NCI-H1092 treated with DMSO at 0.1 percent for 48 hours (cell line): Measurements from ENCODE around the gene LRIG1.

ENCODE experiments used
- DNase-seq: peaks from one replicate; lab custom pipeline; 2025; lab: John Stamatoyannopoulos, UW

The LRIG1 gene

DNA sequence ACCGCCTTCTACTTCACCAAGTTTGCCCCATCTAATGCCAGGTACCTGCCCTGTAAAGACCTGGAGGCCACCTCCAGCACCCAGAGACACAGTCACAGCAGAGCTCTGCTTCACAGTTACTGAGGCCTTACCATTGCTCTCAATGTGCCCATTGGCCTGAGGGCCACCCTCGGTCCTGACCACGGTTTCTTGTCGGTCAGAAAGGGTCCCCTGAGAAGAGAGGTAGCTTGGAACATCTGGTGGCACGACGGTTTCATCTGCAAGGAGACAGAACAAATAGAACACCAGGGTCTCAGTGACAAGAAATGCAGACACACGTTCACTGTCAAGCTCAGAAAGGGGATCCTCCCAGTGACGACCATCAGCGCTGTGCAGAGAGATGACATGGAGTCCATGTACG, 118.7 kb downstream of the LRIG1 start:
- no peak for DNase-seq

DNA sequence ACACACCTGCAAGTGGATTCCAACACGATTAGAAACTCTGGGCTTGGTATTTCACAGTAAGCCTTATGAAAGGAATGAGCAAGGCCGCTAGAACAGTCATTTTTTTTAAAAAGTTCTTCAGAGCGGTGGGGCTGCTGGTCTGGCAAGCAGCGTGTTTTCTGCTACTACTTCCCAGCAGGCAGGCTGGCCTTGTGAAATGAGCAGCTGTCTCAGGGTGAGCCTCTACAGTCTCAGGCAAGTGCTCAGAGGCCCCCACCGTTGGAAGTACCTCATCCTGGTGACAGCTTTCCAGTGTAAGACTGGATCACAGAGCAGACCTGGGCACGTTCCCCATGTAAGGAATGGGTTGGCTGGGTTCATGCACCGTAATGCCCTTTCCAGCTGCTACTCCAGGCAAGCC, 119.2 kb downstream of the LRIG1 start:
- DNase-seq: no peak

DNA sequence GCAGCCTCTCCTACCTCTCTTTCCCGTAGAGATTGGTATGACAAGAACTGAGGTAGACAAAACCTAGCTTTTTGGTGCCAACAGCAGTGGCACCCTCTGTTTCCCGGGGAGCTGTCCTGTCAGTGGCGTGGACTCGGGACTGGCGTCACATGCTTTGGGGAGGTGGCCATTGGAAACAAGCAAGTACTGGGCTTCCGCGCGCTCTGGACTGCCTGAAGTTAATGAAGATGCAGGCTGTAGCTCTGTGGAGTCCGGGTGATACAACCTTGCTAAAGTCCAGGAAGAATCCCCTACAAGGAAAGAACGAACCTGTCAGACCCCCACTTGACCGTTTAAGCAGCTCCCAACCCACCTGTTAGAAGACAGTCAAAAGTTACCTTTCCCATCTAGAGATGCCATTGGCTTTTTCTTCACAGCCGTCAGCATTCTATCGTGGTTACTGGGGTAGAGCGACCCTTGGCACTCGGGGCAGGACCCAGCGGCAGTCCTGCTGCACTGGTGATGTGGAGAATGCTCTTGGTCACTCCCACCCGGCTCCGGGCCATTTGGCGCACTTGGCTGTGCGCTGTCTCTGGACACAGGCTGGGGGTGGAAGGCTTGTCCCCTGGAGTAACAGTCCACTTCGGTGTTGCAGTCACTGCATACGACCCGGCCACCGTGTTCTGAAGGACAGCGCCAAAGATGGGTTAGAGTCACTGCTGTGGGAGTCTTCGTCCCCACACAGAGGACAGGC, 120.5 kb downstream of the LRIG1 start:
- no peak for DNase-seq

DNA sequence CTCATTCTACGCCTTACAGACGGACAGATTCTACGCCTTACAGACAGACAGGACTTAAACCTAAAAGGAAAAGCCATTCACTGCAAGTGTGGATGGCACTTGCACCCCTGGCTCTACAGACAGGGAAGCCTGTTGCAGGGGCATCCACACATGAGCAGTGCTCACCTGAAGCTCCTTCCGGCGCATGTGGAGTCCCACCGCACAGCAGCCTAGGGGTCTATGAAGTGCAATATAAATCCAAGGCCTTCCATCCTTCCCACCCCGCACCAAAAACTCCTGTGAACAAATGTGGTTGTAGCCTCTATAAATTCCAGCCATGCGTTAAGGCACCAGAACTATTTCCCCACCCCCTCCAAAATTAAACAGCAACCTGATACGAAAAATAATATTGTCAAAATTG, 121.3 kb downstream of the LRIG1 start:
- DNase-seq: no peak

- no peak for DNase-seq
Observed at GRCh38 chr3:66378256-66378655, 122.6 kb downstream of the LRIG1 start.

- DNase-seq: no peak
Observed at GRCh38 chr3:66377800-66378199, 123.0 kb downstream of the LRIG1 start.

GRCh38 chr3:66376568-66376967, 124.3 kb downstream of the LRIG1 start:
- DNase-seq: no peak

DNA sequence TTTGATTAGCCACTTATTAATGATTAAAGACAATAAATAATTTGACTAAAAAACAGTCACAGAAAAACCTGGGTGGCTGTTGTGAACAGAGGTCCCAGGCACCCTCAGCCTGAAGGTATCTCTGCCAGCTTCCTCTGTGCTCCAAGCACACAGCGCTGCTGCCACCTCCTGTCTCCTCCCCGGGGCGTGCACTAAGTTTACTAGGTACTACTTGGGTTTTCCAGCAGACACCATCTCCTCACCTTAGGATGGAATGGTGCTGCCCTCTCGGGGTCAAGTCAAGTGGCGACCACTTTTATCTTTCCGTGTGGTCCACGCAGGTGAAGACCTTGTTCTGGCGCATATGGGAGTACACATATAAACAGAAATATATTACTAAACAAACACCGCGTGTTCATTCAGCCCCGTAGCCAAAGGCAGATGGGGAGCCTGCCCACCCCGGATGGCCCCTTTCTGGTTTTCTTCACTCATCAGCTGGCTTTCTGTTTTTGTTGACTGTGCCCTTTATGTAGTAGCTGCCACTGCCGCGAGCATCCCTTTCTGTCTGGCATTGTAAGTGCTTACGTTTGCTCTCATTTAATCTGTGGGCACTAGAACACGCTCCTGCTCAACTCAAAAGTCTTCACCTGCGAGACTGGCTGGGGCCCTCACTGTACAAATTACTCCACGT, 128.0 kb downstream of the LRIG1 start:
- peak; percentile 65 for DNase-seq

DNA sequence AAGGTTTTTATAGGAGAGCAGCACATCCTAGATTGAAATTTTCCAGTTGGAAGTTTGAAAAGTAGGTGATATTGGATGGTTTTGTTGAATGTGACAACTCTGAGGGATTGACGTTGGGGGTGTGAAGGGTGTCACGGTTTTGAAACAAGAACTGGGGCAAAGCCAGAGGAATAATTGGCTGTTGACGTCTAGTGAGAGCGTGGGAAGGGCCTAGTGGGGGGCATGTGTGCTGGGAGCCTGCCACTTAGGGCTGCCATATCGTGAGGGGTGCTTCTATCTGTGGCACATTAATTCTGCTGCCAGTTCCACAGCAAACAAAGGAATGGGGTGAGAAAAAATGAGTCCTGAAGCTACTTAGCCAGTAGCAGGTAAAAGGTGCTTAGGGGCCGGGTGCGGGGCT, 129.4 kb downstream of the LRIG1 start:
- DNase-seq: no peak

GRCh38 chr3:66370179-66370578, 130.6 kb downstream of the LRIG1 start:
- DNase-seq: no peak

DNA sequence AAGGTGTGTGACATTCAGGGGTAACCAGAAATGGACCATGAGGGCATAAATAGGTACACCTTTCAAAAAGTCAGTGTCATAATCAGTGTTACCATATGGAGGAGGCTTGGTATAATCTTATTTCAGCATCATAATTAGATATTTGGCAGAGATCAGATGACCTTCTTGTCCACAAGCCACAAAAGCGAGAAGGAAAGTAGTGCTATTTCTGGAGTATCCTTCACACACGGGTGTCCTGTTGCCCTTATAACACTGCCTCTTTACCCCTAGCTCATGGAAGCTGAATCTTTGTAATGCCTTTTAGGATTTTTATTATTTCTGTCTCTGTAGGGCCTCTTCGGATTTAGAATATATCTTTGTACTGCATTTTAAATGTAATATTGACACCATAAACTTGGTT, 132.8 kb downstream of the LRIG1 start:
- no peak for DNase-seq

GRCh38 chr3:66366747-66367146, 134.1 kb downstream of the LRIG1 start:
- no peak for DNase-seq

DNA sequence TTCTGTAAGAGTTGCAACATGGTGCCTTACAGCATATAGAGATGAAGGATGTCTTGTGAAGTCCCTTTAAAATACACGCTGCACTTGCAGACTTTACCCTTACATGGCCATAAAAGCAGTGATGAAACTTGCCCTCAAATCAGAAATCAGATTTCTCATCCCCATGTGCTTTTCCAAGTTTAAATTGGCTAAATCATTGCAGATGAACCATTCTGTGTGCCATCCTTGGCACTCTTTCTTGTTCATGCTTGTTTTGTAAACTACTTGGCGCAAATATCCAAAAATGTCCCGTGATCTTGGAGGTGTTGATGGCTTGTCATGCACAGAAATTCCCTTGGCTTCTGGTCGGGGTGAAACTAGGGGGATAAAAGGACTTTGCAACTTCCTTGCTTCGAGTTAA, 135.7 kb downstream of the LRIG1 start:
- no peak for DNase-seq

DNA sequence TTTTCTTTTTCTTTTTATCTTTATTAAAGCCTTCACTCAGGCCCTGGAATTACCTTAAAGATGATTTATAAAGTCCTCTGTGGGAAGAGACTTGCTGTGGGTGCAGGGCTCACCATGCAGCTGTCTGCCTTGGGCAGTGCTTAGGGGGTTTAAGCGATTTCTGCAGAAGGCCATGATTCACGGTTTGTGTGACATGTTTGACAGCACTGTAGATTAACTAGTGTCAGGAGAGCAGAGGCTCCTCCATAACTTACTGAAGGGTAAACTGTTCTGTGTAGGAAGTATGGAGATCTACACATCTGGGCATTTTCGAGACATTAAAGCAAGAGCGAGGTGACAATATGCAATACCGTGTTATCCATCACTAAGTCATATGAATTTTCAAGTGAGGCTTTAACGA, 137.7 kb downstream of the LRIG1 start:
- no peak for DNase-seq

DNA sequence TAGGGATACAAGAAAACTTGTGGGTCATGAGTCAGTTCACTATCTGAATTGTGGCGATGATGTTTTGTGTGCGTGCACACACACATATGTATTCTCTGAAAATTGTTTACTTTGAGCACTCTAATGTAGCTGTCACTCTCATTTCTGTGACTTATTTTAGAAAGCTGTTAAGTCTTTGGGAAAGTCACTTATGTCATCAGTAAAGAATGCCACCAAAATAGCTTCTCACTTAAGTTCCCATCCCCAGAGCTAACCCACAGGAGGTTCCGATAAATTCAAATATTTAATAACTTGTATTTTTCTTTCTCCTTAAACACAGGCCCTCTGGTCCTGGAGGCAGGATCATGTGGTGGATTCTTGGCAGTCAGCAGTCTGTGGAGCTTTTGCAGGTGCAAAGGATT, 138.3 kb downstream of the LRIG1 start:
- no peak for DNase-seq

DNA sequence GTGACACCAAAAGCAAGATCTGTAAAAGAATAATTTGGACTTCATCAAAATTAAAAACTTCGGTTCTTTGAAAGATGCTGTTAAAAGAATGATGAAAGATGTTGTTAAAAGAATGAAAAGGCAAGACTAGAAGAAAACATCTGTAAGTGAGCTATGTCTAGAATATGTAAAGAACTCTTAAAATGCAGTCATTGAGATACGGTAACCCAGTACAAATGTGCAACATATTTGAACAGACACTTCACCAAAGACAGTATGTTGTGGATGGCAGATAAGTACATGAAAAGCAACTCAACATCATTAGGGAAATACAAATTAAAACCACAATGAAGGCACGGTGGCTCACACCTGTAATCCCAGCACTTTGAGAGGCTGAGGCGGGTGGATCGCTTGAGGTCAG, 139.5 kb downstream of the LRIG1 start:
- no peak for DNase-seq

- no peak for DNase-seq
Observed at GRCh38 chr3:66355997-66356396, 144.8 kb downstream of the LRIG1 start.

GRCh38 chr3:66355394-66355793, 145.4 kb downstream of the LRIG1 start:
- no peak for DNase-seq

- DNase-seq: no peak
Observed at GRCh38 chr3:66354001-66354400, 146.8 kb downstream of the LRIG1 start.

GRCh38 chr3:66353530-66353929, 147.3 kb downstream of the LRIG1 start:
- no peak for DNase-seq

- DNase-seq: no peak
Observed at GRCh38 chr3:66353039-66353438, 147.8 kb downstream of the LRIG1 start.

GRCh38 chr3:66350601-66351000, 150.2 kb downstream of the LRIG1 start:
- no peak for DNase-seq

GRCh38 chr3:66348704-66349103, 152.1 kb downstream of the LRIG1 start:
- DNase-seq: no peak
